PC-9 (cell line): Measurements from ENCODE around the gene ATP2B1. TPM values are rescaled to one million over a fixed set of nuclear protein-coding genes. Genes with fewer than 3 reads are reported as not detected.

ENCODE experiments used
- BruUV-seq: library from RNA; stranded (reverse); fragments of 400-500 nt; replicated peaks from 2 replicates; lab custom pipeline; 2021; lab: Mats Ljungman, UMichigan
- CTCF ChIA-PET: fragments of 300-600 bp; sonication (Branson Sonifier 250); formaldehyde crosslinking; loops from one replicate; lab custom pipeline; 2022; ENCODE audit warnings: antibody characterized with exemption; lab: Charles Lee
- POLR2A ChIA-PET: fragments of 300-600 bp; sonication (Branson Sonifier 250); formaldehyde crosslinking; loops from one replicate; lab custom pipeline; 2022; ENCODE audit warnings: antibody characterized with exemption; ENCODE audit not compliant: unreplicated experiment; lab: Charles Lee
- DNase-seq, 2 experiments: peaks; one replicate each; pipeline versions ENCODE4 v3.0.0 to v3.0.0-alpha.2; 2015 to 2022; ENCODE audit warnings: mixed read lengths in 1 of 2
- H2AFZ ChIP-seq: fragments of 200-600 bp; sonication (generic); 2 replicates; pipeline ENCODE4 v1.8.1; 2017; ENCODE audit warnings: antibody characterized with exemption
- H3F3A ChIP-seq: fragments of 200-600 bp; sonication (generic); 2 replicates; pipeline ENCODE4 v1.8.1; 2017; ENCODE audit warnings: antibody characterized with exemption, mild to moderate bottlenecking, low read depth; ENCODE audit not compliant: insufficient read depth
- H3K27ac ChIP-seq: fragments of 200-600 bp; sonication (generic); 2 replicates; pipeline ENCODE4 v1.6.1; 2016; ENCODE audit warnings: mixed run types
- H3K27me3 ChIP-seq: fragments of 200-600 bp; sonication (generic); 2 replicates; pipeline ENCODE4 v1.6.1; 2016; ENCODE audit warnings: low read depth, mixed run types; ENCODE audit not compliant: insufficient read depth
- H3K36me3 ChIP-seq: fragments of 200-600 bp; sonication (generic); 2 replicates; pipeline ENCODE4 v1.6.1; 2016; ENCODE audit warnings: low read depth, mixed run types
- H3K4me1 ChIP-seq: fragments of 200-600 bp; sonication (generic); replicated peaks from 2 replicates; pipeline ENCODE4 v1.6.1; 2016; ENCODE audit warnings: mixed run types; ENCODE audit not compliant: insufficient read depth
- H3K4me2 ChIP-seq: fragments of 200-600 bp; sonication (generic); 2 replicates; pipeline ENCODE4 v1.6.1; 2017; ENCODE audit warnings: mixed run types
- H3K4me3 ChIP-seq: fragments of 200-600 bp; sonication (generic); 2 replicates; pipeline ENCODE4 v1.6.1; 2016; ENCODE audit warnings: mixed run types
- H3K79me2 ChIP-seq: fragments of 200-600 bp; sonication (generic); 2 replicates; pipeline ENCODE4 v1.6.1; 2017; ENCODE audit warnings: low read depth, mixed run types
- H3K9me2 ChIP-seq: fragments of 200-600 bp; sonication (generic); 2 replicates; pipeline ENCODE4 v1.8.1; 2017; ENCODE audit warnings: mild to moderate bottlenecking; ENCODE audit not compliant: insufficient read depth
- H3K9me3 ChIP-seq: fragments of 200-600 bp; sonication (generic); 2 replicates; pipeline ENCODE4 v1.8.1; 2016; ENCODE audit warnings: low read depth; ENCODE audit not compliant: insufficient read depth
- H4K20me1 ChIP-seq: fragments of 200-600 bp; sonication (generic); 2 replicates; pipeline ENCODE4 v1.8.1; 2017; ENCODE audit not compliant: insufficient read depth
- EZH2 ChIP-seq: fragments of 200-600 bp; sonication (generic); IDR thresholded peaks from 2 replicates; pipeline ENCODE4 v1.8.0; 2017; ENCODE audit warnings: antibody characterized with exemption, low read depth
- intact Hi-C: fragments of 100-400 bp; cut with micrococcal nuclease; formaldehyde crosslinking; loops from one replicate; pipeline ENCODE4 v1.10.0; 2022; ENCODE audit not compliant: unreplicated experiment
- total RNA-seq: library from RNA; stranded (reverse); gene quantifications from 2 replicates; pipeline ENCODE4 v1.2.3, GENCODE V29; 2021
- TF ChIP-seq, protein P1 (sequence below): fragments of 200-600 bp; sonication (generic); conservative IDR thresholded peaks from 2 replicates; pipeline ENCODE4 v1.6.1; 2017; ENCODE audit warnings: mixed run types, antibody characterized with exemption, mild to moderate bottlenecking, moderate library complexity

The ATP2B1 gene
- total RNA-seq, 1 experiment from 2014 or later, result 29.4 TPM

GRCh38 chr12:89721291-89721987 lies 12.8 kb upstream of the ATP2B1 start:
- Histone ChIP-seq H4K20me1 (no peaks in the 10 kb centered on the region), H3K36me3 (no peaks in the 10 kb centered on the region), H3K4me1 (no peaks in the 10 kb centered on the region), H3K27ac (no peak overlapping the region), H3K9me2 (no peaks in the 10 kb centered on the region), H3K27me3 (no peaks in the 10 kb centered on the region), H3K4me3 (no peak overlapping the region), H2AFZ (no peak overlapping the region; the same call in 1 of the 2 replicates), H3K9me3 (no peaks in the 10 kb centered on the region), H3K79me2 (no peaks in the 10 kb centered on the region), H3F3A (no peaks in the 10 kb centered on the region), H3K4me2 (no peak overlapping the region)
- no peak for DNase-seq
- no peak for TF ChIP-seq EZH2
- TF ChIP-seq, protein P1, sequence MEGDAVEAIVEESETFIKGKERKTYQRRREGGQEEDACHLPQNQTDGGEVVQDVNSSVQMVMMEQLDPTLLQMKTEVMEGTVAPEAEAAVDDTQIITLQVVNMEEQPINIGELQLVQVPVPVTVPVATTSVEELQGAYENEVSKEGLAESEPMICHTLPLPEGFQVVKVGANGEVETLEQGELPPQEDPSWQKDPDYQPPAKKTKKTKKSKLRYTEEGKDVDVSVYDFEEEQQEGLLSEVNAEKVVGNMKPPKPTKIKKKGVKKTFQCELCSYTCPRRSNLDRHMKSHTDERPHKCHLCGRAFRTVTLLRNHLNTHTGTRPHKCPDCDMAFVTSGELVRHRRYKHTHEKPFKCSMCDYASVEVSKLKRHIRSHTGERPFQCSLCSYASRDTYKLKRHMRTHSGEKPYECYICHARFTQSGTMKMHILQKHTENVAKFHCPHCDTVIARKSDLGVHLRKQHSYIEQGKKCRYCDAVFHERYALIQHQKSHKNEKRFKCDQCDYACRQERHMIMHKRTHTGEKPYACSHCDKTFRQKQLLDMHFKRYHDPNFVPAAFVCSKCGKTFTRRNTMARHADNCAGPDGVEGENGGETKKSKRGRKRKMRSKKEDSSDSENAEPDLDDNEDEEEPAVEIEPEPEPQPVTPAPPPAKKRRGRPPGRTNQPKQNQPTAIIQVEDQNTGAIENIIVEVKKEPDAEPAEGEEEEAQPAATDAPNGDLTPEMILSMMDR, result no peak
- BruUV-seq, result no TSS peak
- ChIA-PET POLR2A (interaction anchor here (0.6 kb wide), 1 partner anchor 458 kb away, joined by 4 read pairs; no protein-coding TSS in a partner anchor), CTCF (no interaction called here)
- intact Hi-C loops, result no loop called here

- intact Hi-C loops, result no loop called here
- no TSS peak for BruUV-seq
- POLR2A ChIA-PET, result no interaction called here
Measured at GRCh38 chr12:89717759-89718523, 9.3 kb upstream of the ATP2B1 start.

GRCh38 chr12:89712706-89713105 lies 4.1 kb upstream of the ATP2B1 start:
- H3F3A ChIP-seq, result no peaks in the 10 kb centered on the region
- no TSS peak for BruUV-seq
- POLR2A ChIA-PET, result interaction anchor here (0.6 kb wide), 1 partner anchor 18 kb away, joined by 6 read pairs; no protein-coding TSS in a partner anchor
- H3K4me3 ChIP-seq, result no peak overlapping the region
- DNase-seq, result no peak
- H3K27me3 ChIP-seq, result no peaks in the 10 kb centered on the region
- CTCF ChIA-PET, result no interaction called here
- TF ChIP-seq, protein P1, result no peak
- TF ChIP-seq EZH2, result no peak
- peaks cover 8% of the 10 kb centered on the region for H3K4me1 ChIP-seq
- H3K79me2 ChIP-seq, result peaks cover 8% of the 10 kb centered on the region
- intact Hi-C loops, result no loop called here
- no peaks in the 10 kb centered on the region for H3K36me3 ChIP-seq
- no peak overlapping the region for H3K27ac ChIP-seq
- no peaks in the 10 kb centered on the region for H3K9me3 ChIP-seq
- H2AFZ ChIP-seq, result no peak overlapping the region
- no peaks in the 10 kb centered on the region for H3K9me2 ChIP-seq
- no peaks in the 10 kb centered on the region for H4K20me1 ChIP-seq
- H3K4me2 ChIP-seq, result no peak overlapping the region

More at GRCh38 chr12:89717759-89718523, 9.3 kb upstream of the ATP2B1 start:
- no peaks in the 10 kb centered on the region for H3F3A ChIP-seq
- DNase-seq, result no peak
- no peak overlapping the region for H3K27ac ChIP-seq
- no peaks in the 10 kb centered on the region for H3K4me1 ChIP-seq
- no peaks in the 10 kb centered on the region for H3K36me3 ChIP-seq
- H3K4me3 ChIP-seq, result no peak overlapping the region
- H2AFZ ChIP-seq, result no peak overlapping the region
- H4K20me1 ChIP-seq, result no peaks in the 10 kb centered on the region
- CTCF ChIA-PET, result interaction anchor here (0.6 kb wide), 1 partner anchor 34 kb away, joined by 5 read pairs; no protein-coding TSS in a partner anchor
- H3K9me2 ChIP-seq, result no peaks in the 10 kb centered on the region
- TF ChIP-seq EZH2, result no peak
- TF ChIP-seq, protein P1, result no peak
- no peaks in the 10 kb centered on the region for H3K9me3 ChIP-seq
- no peaks in the 10 kb centered on the region for H3K27me3 ChIP-seq
- no peaks in the 10 kb centered on the region for H3K79me2 ChIP-seq
- H3K4me2 ChIP-seq, result no peak overlapping the region
